Amygdala (tissue), 56 donors: ENCODE data around the gene ZNF684.
A peak's percentile ranks its signal among the peaks of the same experiment; 100 is the strongest.
"Not testable (repeated sequence)": the region's sequence is repeated elsewhere in the genome, so short reads cannot be mapped to it uniquely, and the experiment has no call there.

Experiments
- DNase-seq, 56 donors: peaks; one replicate each; lab custom pipeline; 2025; lab: John Stamatoyannopoulos, UW

ZNF684 gene

GRCh38 chr1:40564913-40565312 is 33.5 kb downstream of the ZNF684 start:
- no peak for DNase-seq

GRCh38 chr1:40567825-40568224 is 36.4 kb downstream of the ZNF684 start:
- no peak for DNase-seq

GRCh38 chr1:40574805-40575204 is 43.4 kb downstream of the ZNF684 start:
- DNase-seq: not testable (repeated sequence)

GRCh38 chr1:40575336-40575735 is 43.9 kb downstream of the ZNF684 start:
- no peak for DNase-seq

GRCh38 chr1:40582116-40582515 is 50.7 kb downstream of the ZNF684 start:
- DNase-seq: no peak

- no peak for DNase-seq
These were observed 52.5 kb downstream of the ZNF684 start for GRCh38 chr1:40583980-40584379.

- DNase-seq: no peak
These were observed 57.1 kb downstream of the ZNF684 start for GRCh38 chr1:40588586-40588985.

GRCh38 chr1:40592107-40592803 is 60.8 kb downstream of the ZNF684 start:
- peak in 19 of 56 donors; percentile 1 to 56 (median 8) for DNase-seq

- no peak for DNase-seq
These were observed 62.2 kb downstream of the ZNF684 start for GRCh38 chr1:40593449-40594186.

GRCh38 chr1:40594187-40594531 is 62.7 kb downstream of the ZNF684 start:
- no peak for DNase-seq

GRCh38 chr1:40595623-40596022 is 64.2 kb downstream of the ZNF684 start:
- DNase-seq: no peak
